GM18502 (cell line): ENCODE data around the gene MYO19.
"Not testable (repeated sequence)": the region's sequence is repeated elsewhere in the genome, so short reads cannot be mapped to it uniquely, and the experiment has no call there.

ENCODE experiments used
- ATAC-seq: cut with Tn5 transposase; IDR thresholded peaks from one replicate; pipeline ENCODE4 v1.9.1; 2021; ENCODE audit warnings: mild to moderate bottlenecking; ENCODE audit not compliant: unreplicated experiment, poor library complexity

The MYO19 gene

GRCh38 chr17:36532435-36532975 lies 2.2 kb downstream of the MYO19 start:
- no peak for ATAC-seq

DNA sequence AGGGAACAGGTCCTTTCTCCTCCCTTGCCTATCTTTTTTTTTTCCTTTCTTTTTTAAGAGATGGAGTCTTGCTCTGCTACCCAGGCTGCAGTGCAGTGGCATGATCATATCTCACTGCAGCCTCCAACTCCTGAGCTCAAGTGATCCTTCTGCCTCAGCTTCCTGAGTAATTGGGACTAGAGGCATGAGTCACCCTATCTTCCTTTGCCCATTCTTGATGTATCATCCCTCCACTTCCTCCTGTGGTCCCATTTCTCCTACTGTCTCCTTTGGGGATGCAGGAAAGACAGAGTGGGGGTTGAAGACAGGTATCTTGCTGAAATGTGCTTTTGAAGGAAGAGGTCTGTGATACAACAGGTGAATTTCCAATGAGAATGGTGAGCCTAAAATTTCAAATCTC lies 5.5 kb downstream of the MYO19 start:
- ATAC-seq = no peak

- no peak for ATAC-seq
These were observed 6.9 kb downstream of the MYO19 start for GRCh38 chr17:36527621-36528250.

DNA sequence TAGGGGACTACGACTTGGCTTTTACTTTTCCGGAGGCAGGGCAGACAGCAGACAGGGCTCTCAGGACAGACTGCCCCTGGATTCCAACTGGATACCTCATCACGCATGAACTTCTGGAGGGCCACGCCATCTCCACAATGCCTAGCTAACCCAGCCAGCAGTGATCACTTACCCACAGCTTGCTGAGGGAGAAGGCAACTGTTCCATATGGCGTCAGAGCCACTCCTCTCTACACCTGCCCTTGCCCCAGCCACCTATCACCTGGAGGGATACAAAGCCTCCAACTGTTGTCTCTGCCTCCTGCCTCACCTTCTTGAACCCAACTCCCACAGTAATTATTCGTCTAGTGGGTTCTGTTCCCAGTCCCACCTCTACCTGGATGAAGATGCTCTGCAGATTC lies 8.8 kb downstream of the MYO19 start:
- ATAC-seq = no peak

DNA sequence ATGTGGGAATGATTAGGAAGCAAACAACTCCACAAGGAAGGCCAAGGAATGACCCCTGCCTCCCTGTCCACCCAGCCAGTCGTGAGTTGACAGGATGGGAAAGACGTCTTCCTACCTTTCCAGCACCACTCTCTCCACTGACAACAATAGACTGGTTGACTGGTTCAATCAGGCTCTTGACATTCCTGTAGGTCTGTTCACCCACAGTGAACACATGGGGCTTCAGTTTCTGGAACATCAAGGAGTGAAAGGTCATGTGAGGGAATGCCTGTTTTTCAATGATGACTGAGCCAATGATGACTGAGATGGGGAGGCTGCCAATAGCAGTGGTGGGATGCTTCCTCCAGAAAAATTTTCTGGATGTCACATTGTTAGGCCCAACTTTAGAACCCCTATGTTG lies 9.6 kb downstream of the MYO19 start:
- ATAC-seq = no peak

DNA sequence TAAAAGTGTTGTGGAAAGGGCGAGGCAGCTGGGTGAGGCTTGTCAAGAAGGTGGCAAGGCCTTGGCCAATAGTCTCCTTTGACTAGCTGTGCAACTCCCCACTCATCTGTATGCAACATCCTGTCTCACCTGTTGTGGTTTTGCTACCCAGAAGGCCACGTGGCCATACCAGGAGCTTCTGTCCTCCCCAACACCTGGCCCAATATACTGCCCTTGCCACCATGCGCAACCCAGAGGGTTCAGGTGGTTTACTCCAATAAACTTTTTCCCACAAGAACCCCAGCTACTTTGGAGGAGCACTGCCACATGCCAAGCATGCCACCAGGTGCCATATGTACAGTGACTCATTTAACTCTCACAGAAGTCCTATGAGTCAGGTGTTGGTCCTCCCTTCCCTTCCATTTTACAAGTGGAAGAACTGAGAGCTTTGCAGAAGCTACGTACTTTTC lies 10.2 kb downstream of the MYO19 start:
- ATAC-seq = no peak

DNA sequence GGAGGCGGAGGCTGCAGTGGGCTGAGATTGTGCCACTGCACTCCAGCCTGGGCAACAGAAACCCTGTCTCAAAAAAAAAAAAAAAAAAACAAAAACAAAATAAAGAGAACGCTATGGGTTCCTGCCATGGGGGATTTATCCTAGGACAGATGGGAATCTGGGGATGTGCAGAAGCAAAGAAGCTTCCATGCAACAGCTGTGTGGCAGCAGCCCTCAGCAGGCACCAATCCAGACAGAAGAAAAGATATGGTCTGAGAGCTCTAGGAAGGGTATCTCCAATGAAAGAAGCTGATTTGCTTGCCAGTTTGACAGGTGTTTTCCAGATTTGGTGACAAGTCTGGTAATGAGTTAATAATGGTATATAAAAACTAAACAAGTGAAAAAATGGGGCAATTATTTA lies 11.6 kb downstream of the MYO19 start:
- ATAC-seq = no peak

DNA sequence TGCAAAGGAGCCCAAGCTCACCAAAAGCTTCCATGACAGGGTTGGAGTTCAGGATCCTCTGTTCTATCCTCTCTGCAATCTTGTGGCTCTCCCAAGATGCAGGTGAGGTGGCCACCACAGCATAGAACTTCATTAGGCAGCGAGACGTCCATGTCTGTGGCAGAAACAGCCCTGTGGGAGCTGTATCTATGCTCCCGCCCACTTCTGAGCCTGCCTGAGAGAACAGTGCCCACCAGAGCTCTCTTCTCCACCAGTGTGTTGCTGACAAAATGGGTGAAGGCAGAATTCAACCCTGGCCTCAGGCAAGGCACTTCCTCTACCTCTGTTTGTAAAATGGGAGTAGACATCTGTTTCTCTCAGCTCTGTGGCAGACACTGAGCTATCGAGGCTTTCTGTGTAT lies 18.8 kb downstream of the MYO19 start:
- no peak for ATAC-seq

GRCh38 chr17:36514856-36515255 lies 19.8 kb downstream of the MYO19 start:
- no peak for ATAC-seq

GRCh38 chr17:36512641-36513040 lies 22.0 kb downstream of the MYO19 start:
- no peak for ATAC-seq

GRCh38 chr17:36511216-36511615 lies 23.5 kb downstream of the MYO19 start:
- no peak for ATAC-seq

DNA sequence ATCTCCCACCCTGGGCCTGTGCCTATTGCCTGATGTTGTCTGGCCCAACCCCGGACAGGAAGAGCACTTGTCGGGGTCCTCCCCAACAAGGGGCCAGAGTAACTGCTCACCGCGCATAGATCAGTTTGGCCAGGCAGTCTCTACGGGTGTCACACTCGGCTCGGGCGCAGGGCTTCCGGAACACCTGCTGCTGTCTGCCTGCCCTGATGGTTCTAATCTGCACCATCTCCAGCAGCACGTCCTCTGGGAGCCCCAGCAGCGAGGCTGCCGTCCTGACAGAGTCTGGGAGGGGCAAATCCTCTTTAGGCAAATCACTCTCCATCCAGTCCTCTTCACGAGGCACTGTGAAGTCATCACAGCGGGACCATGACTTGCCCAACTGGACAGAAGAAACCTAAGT lies 24.0 kb downstream of the MYO19 start:
- no peak for ATAC-seq

DNA sequence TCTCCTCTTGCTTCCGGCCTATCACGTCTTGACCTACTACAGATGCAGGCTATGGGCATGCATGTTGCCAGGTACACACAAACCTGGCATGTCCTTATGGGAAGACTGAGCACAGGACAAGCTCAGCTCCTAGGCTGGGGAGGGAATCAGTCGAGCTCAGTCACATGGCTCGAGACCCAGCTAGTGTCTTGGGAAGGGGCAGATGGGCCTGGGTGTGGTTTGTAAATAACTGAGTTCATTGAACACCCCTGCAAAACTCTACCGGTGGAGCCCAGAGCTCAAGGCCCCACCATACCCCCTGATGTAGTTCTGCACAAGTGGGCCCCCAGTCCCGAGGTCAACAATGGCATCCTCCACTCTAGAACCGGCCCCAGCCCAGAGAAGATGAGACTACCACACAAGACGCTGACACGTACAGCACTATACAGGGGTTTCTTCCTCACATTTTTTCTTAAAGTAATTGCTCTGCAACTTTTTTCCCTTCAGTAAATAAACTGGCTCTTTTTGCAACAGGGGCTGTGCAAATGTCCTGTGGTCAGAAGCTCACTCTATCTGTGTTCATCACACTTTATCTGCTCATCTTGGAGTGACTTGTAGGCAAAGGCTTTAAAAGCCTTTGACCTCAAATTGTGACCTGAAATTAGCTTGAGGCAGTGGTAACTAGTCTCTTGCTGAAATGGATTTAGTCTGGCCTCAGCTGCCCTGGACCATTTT lies 25.2 kb downstream of the MYO19 start:
- ATAC-seq = no peak

- ATAC-seq = not testable (repeated sequence)
These were observed 26.2 kb downstream of the MYO19 start for GRCh38 chr17:36508439-36508838.

- no peak for ATAC-seq
These were observed 27.4 kb downstream of the MYO19 start for GRCh38 chr17:36507266-36507665.

DNA sequence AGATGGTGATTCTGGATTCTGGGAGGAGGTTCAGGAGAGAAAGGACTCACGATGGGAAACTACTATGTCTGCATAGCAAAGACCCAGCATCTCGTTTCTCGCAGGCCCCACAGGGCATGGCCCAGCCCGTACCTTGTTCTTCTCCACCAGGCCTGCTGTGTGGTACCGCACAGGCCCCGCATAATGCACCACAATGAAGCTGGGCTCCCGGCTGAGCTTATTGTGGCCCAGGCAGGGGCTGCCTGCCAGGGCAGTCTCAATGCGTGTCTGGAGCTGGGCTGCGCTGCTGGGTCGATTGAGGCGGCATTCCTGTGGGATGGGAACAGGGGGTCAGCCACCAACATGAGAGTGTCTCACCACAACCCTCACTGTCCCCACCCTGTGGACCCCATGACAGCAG lies 27.8 kb downstream of the MYO19 start:
- no peak for ATAC-seq

GRCh38 chr17:36506249-36506826 lies 28.3 kb downstream of the MYO19 start:
- ATAC-seq = no peak

GRCh38 chr17:36505171-36505570 lies 29.5 kb downstream of the MYO19 start:
- ATAC-seq = no peak

- no peak for ATAC-seq
These were observed 30.5 kb downstream of the MYO19 start for GRCh38 chr17:36504156-36504545.

GRCh38 chr17:36503456-36504155 lies 31.1 kb downstream of the MYO19 start:
- ATAC-seq = no peak

DNA sequence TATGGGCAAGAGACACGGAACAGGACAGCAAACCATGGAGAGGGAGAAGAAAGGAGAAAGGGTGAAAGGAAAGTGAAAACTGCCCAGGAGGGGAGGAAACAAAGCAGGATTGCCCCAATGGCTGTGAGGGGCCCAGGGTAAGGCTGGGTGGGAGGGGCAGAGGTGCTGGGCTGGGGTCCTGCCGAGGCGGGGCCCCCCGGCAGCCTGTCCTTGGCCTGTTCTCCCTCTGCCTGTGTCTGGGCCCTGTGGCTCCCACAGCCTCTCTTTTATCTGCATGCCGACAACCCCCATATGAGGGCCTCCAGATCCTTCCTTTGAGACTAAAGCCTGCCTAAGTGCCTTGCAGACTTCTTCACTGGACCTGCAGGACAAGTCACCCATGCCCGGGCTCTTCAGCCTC lies 32.7 kb downstream of the MYO19 start:
- no peak for ATAC-seq
